ENCODE results near the gene PAK4.

Gene PAK4

GRCh38 chr19:39098365-39099269, 27.0 kb upstream of the PAK4 start:
- TF ChIP-seq, protein P1, sequence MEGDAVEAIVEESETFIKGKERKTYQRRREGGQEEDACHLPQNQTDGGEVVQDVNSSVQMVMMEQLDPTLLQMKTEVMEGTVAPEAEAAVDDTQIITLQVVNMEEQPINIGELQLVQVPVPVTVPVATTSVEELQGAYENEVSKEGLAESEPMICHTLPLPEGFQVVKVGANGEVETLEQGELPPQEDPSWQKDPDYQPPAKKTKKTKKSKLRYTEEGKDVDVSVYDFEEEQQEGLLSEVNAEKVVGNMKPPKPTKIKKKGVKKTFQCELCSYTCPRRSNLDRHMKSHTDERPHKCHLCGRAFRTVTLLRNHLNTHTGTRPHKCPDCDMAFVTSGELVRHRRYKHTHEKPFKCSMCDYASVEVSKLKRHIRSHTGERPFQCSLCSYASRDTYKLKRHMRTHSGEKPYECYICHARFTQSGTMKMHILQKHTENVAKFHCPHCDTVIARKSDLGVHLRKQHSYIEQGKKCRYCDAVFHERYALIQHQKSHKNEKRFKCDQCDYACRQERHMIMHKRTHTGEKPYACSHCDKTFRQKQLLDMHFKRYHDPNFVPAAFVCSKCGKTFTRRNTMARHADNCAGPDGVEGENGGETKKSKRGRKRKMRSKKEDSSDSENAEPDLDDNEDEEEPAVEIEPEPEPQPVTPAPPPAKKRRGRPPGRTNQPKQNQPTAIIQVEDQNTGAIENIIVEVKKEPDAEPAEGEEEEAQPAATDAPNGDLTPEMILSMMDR (IDR thresholded peaks at IDR 0.05; ENCODE audit: unreplicated experiment in 3 of 3): no peak
- no peaks in the 10 kb centered on the region for H3K36me3 Mint-ChIP-seq (ENCODE audit: low read depth)
- H3K9me3 Mint-ChIP-seq: no peaks in the 10 kb centered on the region
- H3K27ac Mint-ChIP-seq: no peak overlapping the region
- no peak overlapping the region for H3K4me3 Mint-ChIP-seq
- H3K27me3 Mint-ChIP-seq (ENCODE audit: low read depth): peaks cover 18% of the 10 kb centered on the region
- no peaks in the 10 kb centered on the region for H3K4me1 Mint-ChIP-seq

GRCh38 chr19:39099341-39099740, 26.2 kb upstream of the PAK4 start:
- Mint-ChIP-seq H3K4me3 (no peak overlapping the region), H3K9me3 (no peaks in the 10 kb centered on the region), H3K27me3 (ENCODE audit: low read depth) (peaks cover 12% of the 10 kb centered on the region), H3K27ac (no peak overlapping the region), H3K36me3 (ENCODE audit: low read depth) (no peaks in the 10 kb centered on the region), H3K4me1 (no peaks in the 10 kb centered on the region)
- TF ChIP-seq, protein P1 (IDR thresholded peaks at IDR 0.05; ENCODE audit: unreplicated experiment in 3 of 3): no peak

DNA sequence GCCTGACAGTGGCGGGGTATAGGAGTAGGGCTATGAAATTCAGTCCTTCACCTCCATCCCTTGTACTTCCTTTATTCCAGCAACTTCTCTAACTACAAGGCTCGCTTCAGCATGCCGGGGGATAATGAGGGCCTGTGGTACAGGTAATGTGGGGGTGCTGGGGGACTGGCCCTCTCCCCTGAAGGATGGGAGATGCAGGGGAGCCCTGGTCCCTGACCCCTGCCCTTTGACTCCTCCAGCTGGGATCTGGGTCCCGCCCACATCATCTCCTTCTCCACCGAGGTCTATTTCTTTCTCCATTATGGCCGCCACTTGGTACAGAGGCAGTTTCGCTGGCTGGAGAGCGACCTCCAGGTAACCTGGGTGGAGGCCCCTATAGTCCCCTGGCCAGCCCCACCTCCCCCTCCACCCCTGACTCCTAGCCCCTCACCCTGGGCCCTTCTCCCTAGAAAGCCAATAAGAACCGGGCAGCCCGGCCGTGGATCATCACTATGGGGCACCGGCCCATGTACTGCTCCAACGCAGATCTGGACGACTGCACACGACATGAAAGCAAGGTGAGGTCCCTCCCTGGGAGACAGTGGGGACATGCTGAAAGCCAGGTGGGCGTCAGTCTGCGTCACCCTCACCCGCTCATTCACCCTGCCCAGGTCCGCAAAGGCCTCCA, 25.0 kb upstream of the PAK4 start:
- Mint-ChIP-seq H3K9me3 (no peaks in the 10 kb centered on the region), H3K36me3 (ENCODE audit: low read depth) (no peaks in the 10 kb centered on the region), H3K27me3 (ENCODE audit: low read depth) (peaks cover 12% of the 10 kb centered on the region), H3K27ac (no peak overlapping the region), H3K4me1 (no peaks in the 10 kb centered on the region), H3K4me3 (no peak overlapping the region)
- TF ChIP-seq, protein P1 (IDR thresholded peaks at IDR 0.05; ENCODE audit: unreplicated experiment in 3 of 3): no peak

DNA sequence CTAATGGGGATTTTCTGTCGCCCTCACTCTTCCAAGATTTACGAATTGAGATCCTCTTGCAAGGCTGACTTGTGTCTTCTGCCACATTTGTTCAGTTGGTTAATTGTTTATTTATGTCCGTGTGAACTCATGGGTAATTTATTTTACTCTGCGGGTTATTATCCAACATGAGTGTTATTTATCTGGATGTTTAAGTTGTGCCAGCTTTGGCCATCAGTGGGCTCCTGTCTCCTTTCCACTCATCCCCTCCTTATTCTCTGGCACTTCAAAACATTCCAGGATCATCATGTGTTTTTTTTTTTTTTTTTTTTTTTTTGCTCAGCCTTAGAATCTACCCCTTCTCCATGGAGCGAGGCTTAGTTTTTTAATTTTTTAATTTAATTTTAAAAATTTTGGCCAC, 22.4 kb upstream of the PAK4 start:
- TF ChIP-seq, protein P1 (IDR thresholded peaks at IDR 0.05; ENCODE audit: unreplicated experiment in 3 of 3): no peak
- no peak overlapping the region for H3K4me3 Mint-ChIP-seq
- H3K4me1 Mint-ChIP-seq: no peaks in the 10 kb centered on the region

DNA sequence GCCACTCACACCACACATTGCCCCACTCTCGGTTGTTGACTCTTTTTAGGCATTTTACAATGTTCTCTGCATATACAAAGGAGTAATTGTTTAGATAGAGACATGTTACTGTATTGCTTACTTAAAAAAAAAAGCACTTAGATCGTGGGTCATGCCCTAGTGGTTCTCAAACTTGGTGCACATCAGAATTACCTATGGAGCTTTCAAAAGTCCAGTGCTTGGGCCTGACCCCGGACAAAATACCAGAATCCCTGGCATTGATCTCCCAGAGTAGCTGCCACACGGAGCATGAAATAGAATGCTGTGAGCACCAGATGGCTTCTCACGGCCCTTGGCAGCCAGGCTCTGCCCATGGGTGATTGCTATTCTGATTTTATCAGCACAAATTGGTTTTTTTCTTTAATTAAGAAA, 21.4 kb upstream of the PAK4 start:
- no peaks in the 10 kb centered on the region for H3K36me3 Mint-ChIP-seq (ENCODE audit: low read depth)
- TF ChIP-seq, protein P1 (IDR thresholded peaks at IDR 0.05; ENCODE audit: unreplicated experiment in 3 of 3): no peak
- H3K9me3 Mint-ChIP-seq: no peaks in the 10 kb centered on the region
- H3K27me3 Mint-ChIP-seq (ENCODE audit: low read depth): no peaks in the 10 kb centered on the region
- no peak overlapping the region for H3K4me3 Mint-ChIP-seq
- H3K4me1 Mint-ChIP-seq: no peaks in the 10 kb centered on the region
- no peak overlapping the region for H3K27ac Mint-ChIP-seq

More for the DNA sequence above, 22.4 kb upstream of the PAK4 start:
- Mint-ChIP-seq H3K27ac (no peak overlapping the region), H3K27me3 (ENCODE audit: low read depth) (peaks cover 4% of the 10 kb centered on the region), H3K9me3 (no peaks in the 10 kb centered on the region), H3K36me3 (ENCODE audit: low read depth) (no peaks in the 10 kb centered on the region)

All from nephron (organoid).